Activated naive CD4-positive, alpha-beta T cell (primary cell): ENCODE measurements around the gene GPHA2.
"Not testable (repeated sequence)": the region's sequence is repeated elsewhere in the genome, so short reads cannot be mapped to it uniquely, and the experiment has no call there.

ENCODE experiments used
- DNase-seq, 4 experiments: peaks; one replicate each; lab custom pipeline; 2025; lab: John Stamatoyannopoulos, UW

Gene GPHA2

GRCh38 chr11:64935359-64936081 is at the start of gene GPHA2:
Gene GPHA2, minus strand, starts transcription at chr11:64935893. Its CDS starts 433 bp downstream, at chr11:64935460.
- DNase-seq: no peak

GRCh38 chr11:64983339-64983738 is 47.6 kb upstream of the GPHA2 start:
- not testable (repeated sequence) for DNase-seq

GRCh38 chr11:64976651-64977050 is 41.0 kb upstream of the GPHA2 start:
- no peak for DNase-seq

DNA sequence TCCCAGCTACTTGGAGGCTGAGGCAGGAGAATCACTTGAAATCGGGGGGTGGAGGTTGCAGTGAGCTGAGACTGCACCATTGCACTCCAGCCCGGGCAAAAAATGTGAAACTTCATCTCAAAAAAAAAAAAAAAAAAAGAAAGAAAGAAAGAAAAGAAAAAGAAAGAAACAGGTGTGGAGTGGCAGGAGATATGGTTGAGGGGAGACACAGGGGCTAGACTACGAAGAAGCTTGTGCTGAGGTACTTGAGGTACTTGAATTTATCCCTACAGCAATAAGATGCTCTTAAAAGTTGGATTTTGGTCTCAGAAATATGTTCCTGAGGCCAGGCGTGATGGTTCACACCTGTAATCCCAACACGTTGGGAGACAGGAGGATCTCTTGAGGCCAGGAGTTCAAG is 38.4 kb upstream of the GPHA2 start:
- no peak for DNase-seq

DNA sequence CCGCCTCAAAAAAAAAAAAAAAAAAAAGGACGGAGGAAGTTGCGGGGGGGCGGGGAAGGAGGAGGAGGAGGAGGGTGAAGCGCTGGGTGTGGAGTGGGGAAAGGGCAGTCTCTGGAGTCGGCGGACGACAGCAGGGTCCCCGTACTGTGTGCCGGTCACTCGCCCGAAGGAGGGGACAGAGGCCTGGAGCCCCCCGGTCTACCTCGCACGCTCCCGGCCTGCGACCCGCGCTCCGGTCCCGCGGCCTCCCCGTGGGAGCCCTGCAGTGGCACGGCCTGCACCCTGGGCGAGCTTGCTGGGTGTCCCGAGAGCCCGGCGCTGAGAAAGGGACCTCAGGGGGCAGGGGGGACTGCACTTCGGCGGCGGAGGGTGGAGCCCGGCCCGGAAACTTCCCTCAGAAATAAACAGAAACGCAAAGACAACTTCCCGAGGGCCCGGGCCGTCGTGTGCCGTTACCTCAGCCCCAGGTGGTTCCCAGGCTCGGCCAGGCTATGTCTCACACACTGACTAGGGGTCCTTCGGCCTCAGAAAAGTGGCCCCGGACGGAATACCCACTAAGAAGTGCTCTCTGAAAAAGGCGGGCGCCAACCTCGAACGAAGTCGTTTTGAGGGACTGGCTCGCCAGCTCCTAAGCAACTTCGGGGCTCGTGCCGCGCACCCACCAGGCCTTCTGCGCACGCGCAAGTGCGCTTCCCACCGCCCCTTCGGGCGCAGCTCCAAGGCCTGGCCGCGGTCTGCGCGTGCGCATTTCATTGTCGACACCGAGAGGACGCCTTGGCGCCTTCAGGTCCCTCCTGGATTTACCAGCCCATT is 35.9 kb upstream of the GPHA2 start, which contains the start of gene MAJIN:
Gene MAJIN, minus strand, starts transcription at position 688 of the 813 bp plus-strand sequence. CDS start 12,703 bp downstream, outside the sequence.
- peak; percentile 60 to 91 (median 86) for DNase-seq

GRCh38 chr11:64970731-64971151 is 35.0 kb upstream of the GPHA2 start:
- no peak for DNase-seq

GRCh38 chr11:64969209-64969608 is 33.5 kb upstream of the GPHA2 start:
- DNase-seq: no peak

GRCh38 chr11:64967375-64967774 is 31.7 kb upstream of the GPHA2 start:
- DNase-seq: no peak

DNA sequence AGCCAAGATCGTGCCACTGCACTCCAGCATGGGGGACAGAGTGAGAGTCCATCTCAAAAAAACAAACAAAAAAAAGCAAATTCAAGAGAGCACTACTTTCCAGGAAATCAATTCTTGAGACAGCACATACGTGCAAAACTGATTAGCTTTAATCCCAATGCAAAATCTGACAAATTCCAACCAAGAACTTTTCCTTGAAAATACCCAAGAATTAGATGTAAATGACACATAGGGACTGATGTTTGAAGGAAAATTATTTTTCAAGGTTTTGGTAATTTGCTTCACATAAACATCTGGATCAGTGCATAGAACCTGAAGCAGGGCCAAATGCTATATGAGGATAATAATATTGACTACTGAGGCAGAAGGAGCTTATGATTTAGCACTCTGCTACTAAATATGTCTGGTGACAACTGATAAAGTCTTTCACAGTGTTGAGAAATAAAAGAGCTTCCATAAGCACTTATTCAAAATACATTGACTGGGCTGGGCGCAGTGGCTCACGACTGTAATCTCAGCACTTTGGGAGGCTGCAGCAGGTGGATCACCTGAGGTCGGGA is 27.5 kb upstream of the GPHA2 start:
- no peak for DNase-seq

DNA sequence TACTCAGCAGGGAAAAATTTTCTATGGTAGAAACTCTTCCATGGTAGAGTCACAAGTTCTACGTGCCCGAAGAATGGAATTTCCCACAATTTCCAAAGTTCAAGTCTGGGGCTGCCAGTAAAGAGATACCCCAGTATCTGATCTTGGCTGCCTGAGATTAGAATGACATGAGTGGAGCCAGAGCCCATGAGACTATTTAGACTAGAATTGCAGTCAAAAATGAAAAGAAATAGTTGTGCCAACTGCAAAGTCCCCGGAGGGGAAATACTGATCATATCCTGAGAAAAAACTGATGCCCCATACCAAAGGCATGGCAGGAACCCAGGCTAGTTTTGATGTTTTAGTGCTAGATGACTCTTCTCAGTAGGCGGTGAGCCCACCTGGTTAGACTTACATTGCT is 25.0 kb upstream of the GPHA2 start:
- DNase-seq: no peak

DNA sequence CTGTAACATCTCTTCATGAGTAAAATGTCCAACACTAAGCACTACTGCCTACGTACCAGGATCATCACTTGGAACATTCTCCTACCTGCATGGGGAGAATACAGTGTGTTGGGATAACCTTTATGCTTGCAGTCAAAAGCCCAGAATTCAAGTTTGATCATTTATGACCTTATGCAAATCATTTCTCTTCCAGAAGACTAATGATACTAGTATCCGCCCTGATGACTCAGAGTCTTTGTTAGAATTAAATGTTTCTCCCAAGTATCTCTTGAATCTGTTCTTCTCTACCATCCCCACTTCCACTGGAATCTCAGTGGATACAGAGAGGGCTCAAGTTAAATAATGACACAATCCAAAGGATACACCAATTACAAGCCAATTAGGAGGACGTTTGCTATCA is 23.8 kb upstream of the GPHA2 start:
- DNase-seq: no peak

DNA sequence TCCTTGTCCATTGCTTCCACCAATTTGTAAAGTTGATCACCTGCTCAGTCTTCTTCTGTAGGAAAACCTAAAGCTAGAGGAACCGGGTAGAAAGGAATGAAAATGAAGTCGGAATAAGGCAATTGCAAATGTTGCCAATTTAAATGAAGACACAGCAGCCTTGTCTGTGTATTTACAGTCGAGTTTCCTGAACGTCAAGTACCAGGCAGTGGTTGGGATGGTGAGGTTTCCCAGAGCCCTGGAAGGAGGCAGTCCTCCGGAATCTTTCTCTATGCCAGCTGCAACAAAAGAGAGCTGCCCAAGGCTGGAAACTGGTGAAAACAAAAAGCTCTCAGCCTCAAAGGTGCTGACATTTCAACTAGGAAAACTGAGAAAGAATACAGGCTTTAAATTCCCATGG is 18.5 kb upstream of the GPHA2 start:
- DNase-seq: no peak

GRCh38 chr11:64951529-64951928 is 15.8 kb upstream of the GPHA2 start:
- no peak for DNase-seq

DNA sequence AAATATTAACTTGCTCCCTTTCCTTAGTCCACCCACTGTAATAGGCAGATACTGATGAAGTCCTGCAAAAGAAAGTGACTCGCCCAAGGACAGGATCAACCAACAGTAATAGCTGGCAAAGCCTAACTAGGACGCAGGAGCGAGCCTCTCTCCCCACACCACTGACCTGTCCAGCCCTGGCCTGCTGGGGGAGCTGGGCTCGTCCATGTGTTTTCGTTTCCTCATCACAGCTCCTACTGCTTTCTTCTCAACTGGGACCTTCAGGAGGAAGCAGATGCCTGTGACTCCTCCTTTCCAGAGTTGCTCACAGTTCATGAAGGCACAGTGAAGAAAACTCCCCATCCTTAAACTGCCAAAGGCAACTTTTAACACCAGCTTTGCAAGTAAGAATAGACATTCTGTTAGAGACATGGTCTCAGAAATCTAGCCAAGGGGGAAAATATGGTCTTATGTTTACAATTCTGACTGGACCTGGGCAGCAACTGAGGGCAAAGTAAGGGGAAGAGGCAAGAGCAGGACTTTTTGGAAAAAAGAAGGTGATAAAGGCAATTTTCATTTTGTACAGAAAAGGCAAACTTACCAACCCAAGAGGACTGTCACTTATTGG is 11.6 kb upstream of the GPHA2 start:
- DNase-seq: no peak

GRCh38 chr11:64936539-64936938 is 846 bp upstream of the GPHA2 start:
- DNase-seq: no peak

- no peak for DNase-seq
Observed at GRCh38 chr11:64934682-64935358, 873 bp downstream of the GPHA2 start.

DNA sequence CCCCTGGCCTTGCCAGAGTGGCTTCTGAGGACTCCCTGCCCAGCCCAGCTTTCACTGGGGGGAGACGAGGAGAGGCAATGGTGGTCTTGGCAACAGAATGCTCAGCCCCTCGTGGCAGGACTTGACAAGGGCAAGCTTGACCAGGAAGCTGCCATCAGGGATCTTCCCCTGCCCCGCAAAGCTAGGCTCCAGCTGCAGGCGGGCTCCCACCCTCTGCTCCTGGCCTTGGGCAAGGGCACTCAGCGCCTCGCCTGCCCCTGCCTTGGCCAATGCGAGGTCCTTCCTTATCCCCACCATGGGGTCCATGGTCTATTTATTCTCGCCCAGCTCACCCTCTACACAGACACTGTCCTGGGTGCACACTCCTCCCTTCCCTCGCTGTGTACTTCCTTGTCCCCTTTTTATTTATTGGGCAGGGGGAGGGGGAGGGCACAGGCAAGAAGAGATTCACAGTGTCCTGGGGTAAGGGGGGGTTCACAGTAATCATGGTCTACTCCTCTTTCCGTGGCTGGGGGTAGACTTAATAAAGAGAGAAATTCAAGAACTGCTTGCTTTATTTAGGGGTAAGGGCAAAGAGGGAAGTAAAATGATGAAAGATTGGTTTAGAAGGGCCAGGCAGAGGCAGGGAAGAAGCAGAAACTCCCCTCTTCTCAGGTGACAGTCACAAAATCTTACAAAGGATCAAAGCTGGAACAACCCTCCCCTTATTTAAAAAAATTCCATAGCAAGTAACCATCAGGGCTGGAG is 1.6 kb downstream of the GPHA2 start:
- DNase-seq: no peak

- DNase-seq: no peak
Observed at GRCh38 chr11:64933213-64933934, 2.3 kb downstream of the GPHA2 start.

DNA sequence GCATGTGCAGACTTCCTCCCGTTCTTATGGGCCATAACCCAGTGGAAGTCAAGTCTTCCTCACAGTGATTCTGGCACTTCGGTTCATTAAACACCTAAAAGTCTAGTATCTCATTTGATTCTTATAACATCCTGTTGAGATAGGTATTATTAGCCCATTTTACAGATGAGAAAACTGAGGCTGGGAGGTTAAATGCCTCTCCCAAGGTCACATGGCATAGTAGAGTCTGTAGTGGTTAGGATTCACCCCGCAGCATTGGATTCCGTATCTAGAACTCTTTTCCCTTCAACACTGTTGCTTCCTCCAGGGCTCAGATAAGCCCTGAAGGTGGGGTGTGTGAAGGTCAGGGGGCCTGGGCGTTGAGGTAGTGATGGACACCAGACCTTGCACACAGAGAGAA is 3.4 kb downstream of the GPHA2 start:
- no peak for DNase-seq

DNA sequence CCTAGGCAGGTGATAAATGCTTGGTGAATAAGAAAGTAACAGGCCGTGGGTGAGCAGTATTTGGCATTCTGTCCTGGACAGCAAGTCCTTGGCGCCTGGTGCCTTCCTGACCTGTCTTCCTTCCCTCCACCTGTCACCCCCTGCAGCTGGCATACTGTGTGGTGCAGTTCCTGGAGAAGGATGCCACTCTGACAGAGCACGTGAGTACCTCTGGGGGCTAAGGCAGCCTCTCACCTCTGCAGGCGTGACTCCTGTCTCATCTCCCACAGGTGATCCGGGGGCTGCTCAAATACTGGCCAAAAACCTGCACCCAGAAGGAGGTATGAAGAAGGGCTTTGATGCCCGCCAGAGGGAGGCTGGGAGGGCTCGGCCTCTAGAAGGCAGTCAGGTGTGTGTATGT is 4.4 kb downstream of the GPHA2 start:
- DNase-seq: no peak

- DNase-seq: no peak
Observed at GRCh38 chr11:64930340-64930739, 5.4 kb downstream of the GPHA2 start.
